ENCODE results near the gene NLRC5. TPM values are rescaled to one million over a fixed set of nuclear protein-coding genes. Genes with fewer than 3 reads are reported as not detected.

The NLRC5 gene
- total and polyA plus RNA-seq, 9 of the 15 experiments (the other 6 are each of a cell fraction or from before 2014, with no cell fraction given), result 0.59 to 0.71 TPM; not detected in 7

DNA sequence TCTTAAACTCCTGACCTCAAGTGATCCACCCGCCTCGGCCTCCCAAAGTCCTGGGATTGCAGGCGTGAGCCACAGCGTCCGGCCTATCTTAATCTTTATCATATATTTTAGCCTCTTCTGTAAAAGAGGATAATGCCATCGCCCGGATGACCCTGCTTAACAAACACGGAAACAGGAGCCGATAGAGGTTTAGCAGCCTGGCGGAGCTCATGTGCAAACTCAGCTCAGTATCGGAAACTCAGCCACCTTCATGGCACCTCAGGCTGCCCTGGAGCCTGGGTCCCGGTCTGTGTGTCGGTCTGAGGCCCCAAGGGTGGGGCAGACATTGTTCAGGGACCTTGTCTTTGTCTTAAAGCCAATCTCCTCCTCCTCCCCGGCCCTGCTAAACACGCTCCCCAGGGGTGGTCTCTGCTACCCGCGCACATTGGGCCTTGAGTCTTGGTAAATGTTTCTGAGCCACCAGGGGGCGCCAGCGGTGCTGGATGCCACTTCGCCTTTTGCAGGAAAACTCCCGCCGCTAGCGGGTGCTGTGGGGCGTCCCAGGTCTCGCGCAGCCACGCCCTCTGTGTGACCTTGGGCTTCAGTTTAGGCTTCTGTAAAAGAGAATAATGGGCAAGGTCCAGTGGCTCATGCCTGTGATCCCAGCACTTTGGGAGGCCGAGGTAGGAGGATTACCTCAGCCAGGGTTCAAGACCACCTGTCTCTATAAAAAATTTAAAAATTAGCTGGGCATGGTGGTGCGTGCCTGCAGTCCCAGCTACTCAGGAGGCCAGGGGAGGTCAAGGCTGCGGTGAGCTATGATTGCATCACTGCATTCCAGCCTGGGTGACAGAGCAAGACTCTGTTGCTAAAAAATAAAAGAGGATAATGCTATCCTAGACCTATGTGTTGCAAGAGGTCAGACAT lies 24.9 kb upstream of the NLRC5 start (continued):
- TF ChIP-seq ETV5 (CRISPR knock-in tag; IDR thresholded peaks at IDR 0.05; ENCODE audit: low read depth), result 0 out of 2 replicates have a peak, but pooled peaks have one; percentile 29
- TF ChIP-seq ZFP1 (CRISPR knock-in tag; IDR thresholded peaks at IDR 0.05), result no peak
- TF ChIP-seq ZNF785 (CRISPR knock-in tag; IDR thresholded peaks at IDR 0.05), result no peak
- TF ChIP-seq EP400 (IDR thresholded peaks at IDR 0.05), result peak; percentile 56
- TF ChIP-seq CLOCK (CRISPR knock-in tag; IDR thresholded peaks at IDR 0.05; ENCODE audit: borderline replicate concordance), result no peak
- no peak for TF ChIP-seq FOXO4 (CRISPR knock-in tag; IDR thresholded peaks at IDR 0.05)
- no peak for TF ChIP-seq ZNF584 (CRISPR knock-in tag; IDR thresholded peaks at IDR 0.05; ENCODE audit: low read depth)
- TF ChIP-seq HDAC8 (tag; IDR thresholded peaks at IDR 0.05), result no peak
- no peak for TF ChIP-seq GABPB1 (CRISPR knock-in tag; IDR thresholded peaks at IDR 0.05)
- TF ChIP-seq PHF8 (IDR thresholded peaks at IDR 0.05; ENCODE audit: borderline replicate concordance, low read length), result no peak
- TF ChIP-seq POLR2AphosphoS2 (IDR thresholded peaks at IDR 0.05; ENCODE audit: low read length), result no peak
- no peak for TF ChIP-seq ELK1 (CRISPR knock-in tag; IDR thresholded peaks at IDR 0.05)
- TF ChIP-seq, protein P1, sequence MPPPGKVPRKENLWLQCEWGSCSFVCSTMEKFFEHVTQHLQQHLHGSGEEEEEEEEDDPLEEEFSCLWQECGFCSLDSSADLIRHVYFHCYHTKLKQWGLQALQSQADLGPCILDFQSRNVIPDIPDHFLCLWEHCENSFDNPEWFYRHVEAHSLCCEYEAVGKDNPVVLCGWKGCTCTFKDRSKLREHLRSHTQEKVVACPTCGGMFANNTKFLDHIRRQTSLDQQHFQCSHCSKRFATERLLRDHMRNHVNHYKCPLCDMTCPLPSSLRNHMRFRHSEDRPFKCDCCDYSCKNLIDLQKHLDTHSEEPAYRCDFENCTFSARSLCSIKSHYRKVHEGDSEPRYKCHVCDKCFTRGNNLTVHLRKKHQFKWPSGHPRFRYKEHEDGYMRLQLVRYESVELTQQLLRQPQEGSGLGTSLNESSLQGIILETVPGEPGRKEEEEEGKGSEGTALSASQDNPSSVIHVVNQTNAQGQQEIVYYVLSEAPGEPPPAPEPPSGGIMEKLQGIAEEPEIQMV (tag; conservative IDR thresholded peaks at IDR 0.05; ENCODE audit: low read depth), result no peak
- no peak; the same call in 1 of the 2 replicates for TF ChIP-seq CBFA2T3 (IDR thresholded peaks at IDR 0.05)
- TF ChIP-seq FOS (IDR thresholded peaks at IDR 0.05; ENCODE audit: extremely low read depth, insufficient read length), result no peak
- no peak for TF ChIP-seq SP2 (IDR thresholded peaks at IDR 0.05; ENCODE audit: extremely low read depth, low read depth, low read length, poor library complexity, severe bottlenecking)
- TF ChIP-seq GTF2F1 (IDR thresholded peaks at IDR 0.05; ENCODE audit: low read depth, low read length), result no peak
- TF ChIP-seq SMC3 (conservative IDR thresholded peaks at IDR 0.05; ENCODE audit: insufficient read depth, low read depth, low read length), result peak; percentile 91
- TF ChIP-seq ZNF668 (CRISPR knock-in tag; IDR thresholded peaks at IDR 0.05), result no peak
- TF ChIP-seq PCBP1 (IDR thresholded peaks at IDR 0.05; ENCODE audit: low read depth, low read length, poor library complexity, severe bottlenecking), result no peak
- TF ChIP-seq TAF15 (IDR thresholded peaks at IDR 0.05; ENCODE audit: low read depth, low read length), result no peak
